Peyer's patch (tissue), 4 donors: ENCODE measurements around the gene DOCK10. TPM values are rescaled to one million over a fixed set of nuclear protein-coding genes. Genes with fewer than 3 reads are reported as not detected.
A peak's percentile ranks its signal among the peaks of the same experiment; 100 is the strongest.

Experiments used
- DNase-seq, 3 donors: peaks; one replicate each; pipeline ENCODE4 v3.0.0-alpha.2; 2017 to 2019
- H3K27ac ChIP-seq, 4 donors: fragments of 200-600 bp; sonication (generic); one replicate each; pipeline ENCODE4 v1.5.1; 2016 to 2019
- H3K27me3 ChIP-seq, 2 donors: fragments of 200-600 bp; sonication (generic); one replicate each; pipeline ENCODE4 v1.5.1; 2019
- H3K36me3 ChIP-seq, 3 donors: fragments of 200-600 bp; sonication (generic); one replicate each; pipeline ENCODE4 v1.5.1; 2016 to 2019
- H3K4me1 ChIP-seq, 4 donors: fragments of 200-600 bp; sonication (generic); one replicate each; pipeline ENCODE4 v1.5.1; 2016 to 2019
- H3K4me3 ChIP-seq, 4 donors: fragments of 200-600 bp; sonication (generic); 1 replicate in 3 of 4; 2 replicates in 1 of 4; pipeline ENCODE4 v1.5.1; 2016 to 2019; ENCODE audit warnings: mild to moderate bottlenecking in 1 of 4
- H3K9me3 ChIP-seq, 4 donors: fragments of 200-600 bp; sonication (generic); one replicate each; pipeline ENCODE4 v1.5.1; 2016 to 2019; ENCODE audit warnings: mild to moderate bottlenecking in 1 of 4
- CTCF ChIP-seq, 6 experiments: fragments of 450-650 bp in 4 of 6; fragments of 200-600 bp in 2 of 6; sonication (generic) in 1 of 6; IDR thresholded peaks; one replicate each; pipeline ENCODE4 v1.5.1; 2017 to 2019; ENCODE audit warnings: antibody characterized with exemption in 6 of 6, mild to moderate bottlenecking in 3 of 6, moderate library complexity in 1 of 6
- POLR2A ChIP-seq, 2 donors: fragments of 450-650 bp; IDR thresholded peaks; one replicate each; pipeline ENCODE4 v1.5.1; 2017; ENCODE audit warnings: antibody characterized with exemption in 2 of 2, mild to moderate bottlenecking in 2 of 2, moderate library complexity in 2 of 2
- total RNA-seq, 4 donors: library from RNA; depleted of rRNA; stranded (reverse); fragments of >200 nt; gene quantifications; one replicate each; pipeline ENCODE4 v1.1.0, GENCODE V29; 2016

The DOCK10 gene
- total RNA-seq, 4 donors from 2014 or later: 14.6 to 97.4 (median 23.5) TPM

GRCh38 chr2:224751996-224752698 lies 290.1 kb downstream of the DOCK10 start:
- H3K27ac ChIP-seq: no peak overlapping the region
- H3K4me1 ChIP-seq: no peaks in the 10 kb centered on the region
- no peaks in the 10 kb centered on the region for H3K9me3 ChIP-seq
- no peak overlapping the region for H3K4me3 ChIP-seq
- no peak for TF ChIP-seq CTCF (IDR thresholded peaks at IDR 0.05)
- H3K36me3 ChIP-seq: no peaks in the 10 kb centered on the region
- H3K27me3 ChIP-seq: no peaks in the 10 kb centered on the region
- no peak for DNase-seq

GRCh38 chr2:224749136-224749535 lies 293.1 kb downstream of the DOCK10 start:
- no peaks in the 10 kb centered on the region for H3K9me3 ChIP-seq
- no peaks in the 10 kb centered on the region for H3K4me1 ChIP-seq
- TF ChIP-seq CTCF (IDR thresholded peaks at IDR 0.05): peak in 2 of 6 experiments; percentile 15 to 24
- TF ChIP-seq POLR2A (IDR thresholded peaks at IDR 0.05): no peak
- H3K27ac ChIP-seq: no peak overlapping the region
- no peak for DNase-seq
- H3K27me3 ChIP-seq: no peaks in the 10 kb centered on the region
- H3K4me3 ChIP-seq: no peak overlapping the region
- H3K36me3 ChIP-seq: no peaks in the 10 kb centered on the region

GRCh38 chr2:224747765-224748164 lies 294.5 kb downstream of the DOCK10 start:
- Histone ChIP-seq H3K4me3 (no peak overlapping the region), H3K27me3 (no peaks in the 10 kb centered on the region), H3K9me3 (no peaks in the 10 kb centered on the region), H3K27ac (no peak overlapping the region), H3K36me3 (no peaks in the 10 kb centered on the region), H3K4me1 (no peaks in the 10 kb centered on the region)
- no peak for DNase-seq
- no peak for TF ChIP-seq CTCF (IDR thresholded peaks at IDR 0.05)
- TF ChIP-seq POLR2A (IDR thresholded peaks at IDR 0.05): no peak

GRCh38 chr2:224736227-224736626 lies 306.0 kb downstream of the DOCK10 start:
- Histone ChIP-seq H3K4me3 (no peak overlapping the region), H3K27me3 (no peaks in the 10 kb centered on the region), H3K36me3 (no peaks in the 10 kb centered on the region), H3K9me3 (peaks cover 0 to 13% (median 4%) of the 10 kb centered on the region in 4 donors), H3K27ac (no peak overlapping the region), H3K4me1 (no peaks in the 10 kb centered on the region)
- TF ChIP-seq POLR2A (IDR thresholded peaks at IDR 0.05) (no peak), CTCF (IDR thresholded peaks at IDR 0.05) (no peak)
- no peak for DNase-seq

- Histone ChIP-seq H3K9me3 (peaks cover 0 to 13% (median 4%) of the 10 kb centered on the region in 4 donors), H3K36me3 (no peaks in the 10 kb centered on the region), H3K4me3 (no peak overlapping the region), H3K27me3 (no peaks in the 10 kb centered on the region), H3K4me1 (no peaks in the 10 kb centered on the region), H3K27ac (no peak overlapping the region)
- DNase-seq: no peak
- TF ChIP-seq POLR2A (IDR thresholded peaks at IDR 0.05) (no peak), CTCF (IDR thresholded peaks at IDR 0.05) (no peak)
These were observed 307.3 kb downstream of the DOCK10 start for GRCh38 chr2:224734949-224735348.
